Lower leg skin (tissue), 4 donors: ENCODE results near the gene OR10A6. TPM values are rescaled to one million over a fixed set of nuclear protein-coding genes. Genes with fewer than 3 reads are reported as not detected.

Source experiments
- DNase-seq, 2 donors: peaks; one replicate each; pipeline ENCODE4 v3.0.0-alpha.2; 2019; ENCODE audit warnings: low spot score in 2 of 2
- H3K4me3 ChIP-seq: fragments of 200-600 bp; sonication (generic); 2 replicates; pipeline ENCODE4 v1.5.1; 2017; ENCODE audit warnings: mild to moderate bottlenecking, low read depth; ENCODE audit not compliant: poor library complexity, severe bottlenecking
- CTCF ChIP-seq, 3 donors: fragments of 450-650 bp; IDR thresholded peaks; one replicate each; pipeline ENCODE4 v1.5.1; 2016; ENCODE audit warnings: antibody characterized with exemption in 3 of 3, mild to moderate bottlenecking in 3 of 3, moderate library complexity in 2 of 3
- POLR2A ChIP-seq, 2 donors: fragments of 450-650 bp; IDR thresholded peaks; one replicate each; pipeline ENCODE4 v1.6.1; 2016 to 2017; ENCODE audit warnings: antibody characterized with exemption in 2 of 2, mild to moderate bottlenecking in 1 of 2, moderate library complexity in 1 of 2
- WGBS, 2 donors: methylation state at CpG; one replicate each; pipeline ENCODE4 v1.1.5; 2018; 5-methylcytosine and 5-hydroxymethylcytosine counted together
- intact Hi-C: fragments of 100-400 bp; cut with DNase I; formaldehyde crosslinking; loops from one replicate; pipeline ENCODE4 v1.15.0; 2023; ENCODE audit warnings: low total_unique reads
- total RNA-seq, 4 donors: library from RNA; depleted of rRNA; stranded (reverse); fragments of >200 nt; gene quantifications; one replicate each; pipeline ENCODE4 v1.1.0, GENCODE V29; 2016

The OR10A6 gene
- total RNA-seq, 4 donors from 2014 or later, result 0.08 to 0.21 (median 0.17) TPM; not detected in 1

- DNase-seq, result no peak
- WGBS, 2 donors, result 58 to 59% methylated on average over 3 of the region's 3 CpGs
- intact Hi-C loops, result loop anchor here (5.0 kb wide), 1 partner anchor 77 kb away; no protein-coding TSS in a partner anchor
- no peak overlapping the region for H3K4me3 ChIP-seq
- TF ChIP-seq POLR2A (IDR thresholded peaks at IDR 0.05) (no peak), CTCF (IDR thresholded peaks at IDR 0.05) (no peak)
Observed at GRCh38 chr11:7904917-7905316, 26.2 kb downstream of the OR10A6 start.

DNA sequence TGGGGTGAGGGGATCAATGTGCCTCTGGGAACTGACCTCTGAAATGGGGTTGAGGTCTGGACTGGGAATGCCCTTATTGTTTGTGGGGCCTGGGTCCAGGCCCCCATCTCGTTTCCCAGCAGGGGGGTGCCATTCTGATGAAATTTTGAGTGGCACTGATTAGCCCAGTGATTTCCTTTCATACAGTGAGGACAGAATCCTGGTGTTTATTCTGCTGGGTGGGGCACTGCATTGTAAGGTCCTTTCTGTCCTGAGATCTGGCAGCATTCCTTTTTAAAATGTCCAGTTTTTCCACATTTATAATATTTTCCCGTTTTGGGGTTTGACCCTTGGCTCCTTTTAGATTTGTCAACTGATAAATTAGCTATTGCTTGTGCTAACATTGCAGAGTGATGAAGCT, 27.1 kb downstream of the OR10A6 start:
- no peak for DNase-seq
- intact Hi-C loops, result no loop called here
- TF ChIP-seq CTCF (IDR thresholded peaks at IDR 0.05) (no peak), POLR2A (IDR thresholded peaks at IDR 0.05) (no peak)
- H3K4me3 ChIP-seq, result no peak overlapping the region
- WGBS, 2 donors, result 29 to 47% methylated on average over 2 of the region's 2 CpGs

DNA sequence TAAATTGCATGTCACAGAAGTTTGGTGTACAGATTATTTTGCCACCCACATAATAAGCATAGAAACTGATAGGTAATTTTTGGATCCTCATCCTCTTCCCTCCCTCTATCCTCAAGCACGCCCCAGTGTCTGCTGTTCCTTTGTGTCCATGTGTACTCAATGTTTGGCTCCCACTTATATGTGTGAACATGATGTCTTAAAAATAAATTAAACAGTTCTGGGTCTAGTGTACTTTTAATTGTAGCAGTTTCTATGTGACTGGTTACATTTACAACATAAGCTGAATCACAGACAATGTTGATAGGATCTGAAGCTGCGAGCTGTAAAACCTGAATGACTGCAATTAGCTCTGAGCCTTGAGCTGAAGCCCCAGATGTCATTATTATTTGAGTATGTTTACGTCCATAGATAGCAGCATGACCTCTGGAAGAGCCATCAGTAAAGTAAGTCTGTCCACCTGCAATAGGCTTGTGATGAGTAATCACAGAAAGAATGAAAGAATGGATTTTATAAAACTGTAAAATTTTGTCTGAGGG, 29.7 kb downstream of the OR10A6 start:
- WGBS, 2 donors, result 28 to 38% methylated on average over 3 of the region's 3 CpGs
- TF ChIP-seq POLR2A (IDR thresholded peaks at IDR 0.05) (no peak), CTCF (IDR thresholded peaks at IDR 0.05) (no peak)
- DNase-seq, result no peak
- intact Hi-C loops, result no loop called here
- H3K4me3 ChIP-seq, result no peak overlapping the region

- no peak for TF ChIP-seq POLR2A (IDR thresholded peaks at IDR 0.05)
- no peak for TF ChIP-seq CTCF (IDR thresholded peaks at IDR 0.05)
- H3K4me3 ChIP-seq, result no peak overlapping the region
- intact Hi-C loops, result no loop called here
- WGBS, 2 donors, result 54 to 62% methylated on average over 4 of the region's 4 CpGs
- no peak for DNase-seq
Observed at GRCh38 chr11:7900686-7901085, 30.4 kb downstream of the OR10A6 start.

GRCh38 chr11:7899418-7899817, 31.6 kb downstream of the OR10A6 start:
- DNase-seq, result no peak
- WGBS, 2 donors, result 34 to 45% methylated on average over 4 of the region's 4 CpGs
- intact Hi-C loops, result no loop called here
- no peak for TF ChIP-seq POLR2A (IDR thresholded peaks at IDR 0.05)
- TF ChIP-seq CTCF (IDR thresholded peaks at IDR 0.05), result no peak
- no peak overlapping the region for H3K4me3 ChIP-seq

DNA sequence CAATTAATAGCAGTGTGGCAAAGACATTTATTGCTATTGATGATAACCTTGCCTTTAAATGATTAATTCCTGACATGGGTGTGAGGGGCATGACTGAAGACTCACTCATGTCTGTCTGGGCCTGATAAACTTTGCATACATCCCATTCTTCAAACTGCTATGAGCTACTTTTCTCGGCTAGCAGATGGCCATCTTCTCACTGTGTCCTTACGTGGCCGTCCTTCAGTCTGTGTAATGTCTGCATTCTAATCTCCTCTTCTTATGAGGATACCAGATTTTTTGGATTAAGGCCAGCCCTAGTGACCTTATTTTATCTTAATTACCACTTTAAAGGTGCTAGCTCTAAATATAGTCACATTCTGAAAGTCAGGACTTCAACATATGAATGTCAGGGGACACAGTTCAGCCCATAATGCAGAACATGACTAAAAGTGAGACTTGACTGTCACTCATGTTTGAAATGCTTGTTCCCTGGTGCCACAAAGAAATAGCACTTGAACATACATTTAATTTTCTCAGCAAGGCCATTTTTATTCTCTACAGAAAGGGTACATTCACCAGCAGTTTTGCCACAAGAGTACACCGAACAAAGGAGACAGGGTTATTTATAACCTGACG, 32.3 kb downstream of the OR10A6 start:
- TF ChIP-seq CTCF (IDR thresholded peaks at IDR 0.05), result no peak
- TF ChIP-seq POLR2A (IDR thresholded peaks at IDR 0.05), result no peak
- H3K4me3 ChIP-seq, result no peak overlapping the region
- WGBS, 2 donors, result 82 to 88% methylated on average over 5 of the region's 5 CpGs
- intact Hi-C loops, result no loop called here
- DNase-seq, result no peak
